AG04450 (cell line): ENCODE data around the gene RGS16. TPM values are rescaled to one million over a fixed set of nuclear protein-coding genes. Genes with fewer than 3 reads are reported as not detected.
A peak's percentile ranks its signal among the peaks of the same experiment; 100 is the strongest.

Experiments
- CTCF ChIA-PET: fragments of 300-600, 350-600 bp; formaldehyde crosslinking; extraction: SDS; loops from one replicate; lab custom pipeline; 2022; ENCODE audit warnings: antibody characterized with exemption, inconsistent platforms; lab: Charles Lee
- POLR2A ChIA-PET: fragments of 350-600 bp; formaldehyde crosslinking; extraction: SDS; loops from one replicate; lab custom pipeline; 2021; ENCODE audit warnings: antibody characterized with exemption, inconsistent platforms; lab: Yijun Ruan, JAX
- DNase-seq: peaks from one replicate; pipeline ENCODE4 v3.0.0-alpha.2; 2011; ENCODE audit warnings: low read depth, low spot score
- H3K27ac ChIP-seq: one replicate; pipeline ENCODE4 v1.5.1; 2012; ENCODE audit warnings: low read depth, low read length, control low read depth
- H3K27me3 ChIP-seq: one replicate; pipeline ENCODE4 v1.6.0; 2012; ENCODE audit warnings: low read length; ENCODE audit not compliant: control insufficient read depth, insufficient read depth
- H3K4me3 ChIP-seq: 2 replicates; pipeline ENCODE4 v1.5.1; 2011; ENCODE audit warnings: mild to moderate bottlenecking, low read depth, low read length, control low read depth
- H3K9me3 ChIP-seq: 2 replicates; pipeline ENCODE4 v1.5.1; 2012; ENCODE audit warnings: low read length; ENCODE audit not compliant: control insufficient read depth, insufficient read depth
- CTCF ChIP-seq: IDR thresholded peaks from 2 replicates; pipeline ENCODE4 v1.5.1; 2011; ENCODE audit warnings: low read depth, low read length, control low read depth, inconsistent platforms
- polyA plus RNA-seq: library from polyadenylated mRNA; depleted of rRNA; stranded (reverse); fragments of >200 nt; gene quantifications from 2 replicates; pipeline ENCODE4 v1.2.3, GENCODE V29; 2011

Gene RGS16
- polyA plus RNA-seq, 1 experiment = 0.10 TPM

- POLR2A ChIA-PET = no interaction called here
- no peak for DNase-seq
- CTCF ChIA-PET = interaction anchor here (1.1 to 3.9 kb wide), 4 partner anchors 174 to 179 kb away, joined by 4 to 50 read pairs (median 8); no protein-coding TSS in a partner anchor
- no peak for TF ChIP-seq CTCF
- no peaks in the 10 kb centered on the region; the same call in 1 of the 2 replicates for H3K9me3 ChIP-seq
- H3K4me3 ChIP-seq = no peak overlapping the region
- H3K27ac ChIP-seq = no peak overlapping the region
- peaks cover 20% of the 10 kb centered on the region for H3K27me3 ChIP-seq
These were observed 4.0 kb upstream of the RGS16 start for GRCh38 chr1:182608236-182608635.

GRCh38 chr1:182607566-182607965 is 3.4 kb upstream of the RGS16 start:
- Histone ChIP-seq H3K4me3 (no peak overlapping the region), H3K27me3 (peaks cover 26% of the 10 kb centered on the region), H3K9me3 (no peaks in the 10 kb centered on the region; the same call in 1 of the 2 replicates), H3K27ac (no peak overlapping the region)
- no peak for DNase-seq
- ChIA-PET CTCF (interaction anchor here (0.7 to 5.1 kb wide), 6 partner anchors 10 to 527 kb away, joined by 3 to 50 read pairs (median 8); no protein-coding TSS in a partner anchor), POLR2A (no interaction called here)
- TF ChIP-seq CTCF = no peak

- POLR2A ChIA-PET = interaction anchor here (1.4 kb wide), 1 partner anchor 11 kb away, joined by 3 read pairs; no protein-coding TSS in a partner anchor
- H3K27ac ChIP-seq = no peak overlapping the region
- CTCF ChIA-PET = interaction anchor here (1.0 to 12.0 kb wide), 4 partner anchors 9 to 183 kb away, joined by 6 to 552 read pairs (median 34); partner anchors contain the start of gene NPL
- no peak for TF ChIP-seq CTCF
- peaks cover 26% of the 10 kb centered on the region for H3K27me3 ChIP-seq
- DNase-seq = no peak
- no peaks in the 10 kb centered on the region; the same call in 1 of the 2 replicates for H3K9me3 ChIP-seq
- peak overlapping the region; percentile 58 for H3K4me3 ChIP-seq
These were observed 479 bp downstream of the RGS16 start for GRCh38 chr1:182603646-182604174.

- no peaks in the 10 kb centered on the region; the same call in 1 of the 2 replicates for H3K9me3 ChIP-seq
- ChIA-PET POLR2A (no interaction called here), CTCF (interaction anchor here (1.0 to 12.0 kb wide), 4 partner anchors 8 to 184 kb away, joined by 6 to 552 read pairs (median 34); partner anchors contain the start of gene NPL)
- no peak for DNase-seq
- H3K27ac ChIP-seq = no peak overlapping the region
- TF ChIP-seq CTCF = no peak
- H3K27me3 ChIP-seq = peaks cover 29% of the 10 kb centered on the region
- no peak overlapping the region for H3K4me3 ChIP-seq
These were observed 1.1 kb downstream of the RGS16 start for GRCh38 chr1:182602935-182603645.
